ENCODE measurements around the gene ADGRE1.

DNA sequence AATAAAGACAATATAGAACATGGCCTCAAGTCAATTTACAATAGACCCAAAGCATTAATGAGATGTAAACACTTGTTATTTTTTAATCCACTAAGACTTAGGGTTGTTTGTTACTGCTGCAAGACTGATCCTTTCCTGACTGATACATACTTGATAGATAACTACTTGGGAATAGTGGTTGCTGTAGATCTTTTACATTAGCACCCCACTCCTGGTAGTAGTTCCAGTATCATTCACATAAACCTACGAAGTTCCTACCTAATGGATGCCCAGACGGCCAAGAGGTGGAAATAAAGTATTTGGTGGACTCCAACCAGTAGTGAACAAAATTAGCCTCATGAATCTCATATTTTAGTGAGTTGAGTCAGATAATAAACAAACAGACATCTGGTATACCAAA, 26.9 kb downstream of the ADGRE1 start:
- TF ChIP-seq, protein P1, sequence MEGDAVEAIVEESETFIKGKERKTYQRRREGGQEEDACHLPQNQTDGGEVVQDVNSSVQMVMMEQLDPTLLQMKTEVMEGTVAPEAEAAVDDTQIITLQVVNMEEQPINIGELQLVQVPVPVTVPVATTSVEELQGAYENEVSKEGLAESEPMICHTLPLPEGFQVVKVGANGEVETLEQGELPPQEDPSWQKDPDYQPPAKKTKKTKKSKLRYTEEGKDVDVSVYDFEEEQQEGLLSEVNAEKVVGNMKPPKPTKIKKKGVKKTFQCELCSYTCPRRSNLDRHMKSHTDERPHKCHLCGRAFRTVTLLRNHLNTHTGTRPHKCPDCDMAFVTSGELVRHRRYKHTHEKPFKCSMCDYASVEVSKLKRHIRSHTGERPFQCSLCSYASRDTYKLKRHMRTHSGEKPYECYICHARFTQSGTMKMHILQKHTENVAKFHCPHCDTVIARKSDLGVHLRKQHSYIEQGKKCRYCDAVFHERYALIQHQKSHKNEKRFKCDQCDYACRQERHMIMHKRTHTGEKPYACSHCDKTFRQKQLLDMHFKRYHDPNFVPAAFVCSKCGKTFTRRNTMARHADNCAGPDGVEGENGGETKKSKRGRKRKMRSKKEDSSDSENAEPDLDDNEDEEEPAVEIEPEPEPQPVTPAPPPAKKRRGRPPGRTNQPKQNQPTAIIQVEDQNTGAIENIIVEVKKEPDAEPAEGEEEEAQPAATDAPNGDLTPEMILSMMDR (IDR thresholded peaks at IDR 0.05): no peak
- TF ChIP-seq EP300 (IDR thresholded peaks at IDR 0.05): no peak
- TF ChIP-seq POLR2A (IDR thresholded peaks at IDR 0.05): no peak
